GM12891 (cell line): ENCODE results near the gene RPUSD1.

Experiments
- POLR2A ChIP-seq: IDR thresholded peaks from 2 replicates; pipeline ENCODE4 v1.6.1; 2011; ENCODE audit warnings: low read depth, low read length, control low read depth
- TAF1 ChIP-seq: IDR thresholded peaks from 2 replicates; pipeline ENCODE4 v1.6.1; 2011; ENCODE audit warnings: low read depth, low read length, control low read depth

GRCh38 chr16:797120-797420, 8.9 kb upstream of the RPUSD1 start:
- no peak for TF ChIP-seq TAF1
- TF ChIP-seq POLR2A, result no peak
